GM21381 (cell line): Measurements from ENCODE around the gene CLEC18B.
"Not testable (repeated sequence)": the region's sequence is repeated elsewhere in the genome, so short reads cannot be mapped to it uniquely, and the experiment has no call there.

Experiments used
- ATAC-seq: cut with Tn5 transposase; IDR thresholded peaks from one replicate; pipeline ENCODE4 v1.9.1; 2021; ENCODE audit warnings: mild to moderate bottlenecking, moderate library complexity; ENCODE audit not compliant: unreplicated experiment

The CLEC18B gene

GRCh38 chr16:74446866-74447265, 25.6 kb upstream of the CLEC18B start:
- ATAC-seq = no peak

DNA sequence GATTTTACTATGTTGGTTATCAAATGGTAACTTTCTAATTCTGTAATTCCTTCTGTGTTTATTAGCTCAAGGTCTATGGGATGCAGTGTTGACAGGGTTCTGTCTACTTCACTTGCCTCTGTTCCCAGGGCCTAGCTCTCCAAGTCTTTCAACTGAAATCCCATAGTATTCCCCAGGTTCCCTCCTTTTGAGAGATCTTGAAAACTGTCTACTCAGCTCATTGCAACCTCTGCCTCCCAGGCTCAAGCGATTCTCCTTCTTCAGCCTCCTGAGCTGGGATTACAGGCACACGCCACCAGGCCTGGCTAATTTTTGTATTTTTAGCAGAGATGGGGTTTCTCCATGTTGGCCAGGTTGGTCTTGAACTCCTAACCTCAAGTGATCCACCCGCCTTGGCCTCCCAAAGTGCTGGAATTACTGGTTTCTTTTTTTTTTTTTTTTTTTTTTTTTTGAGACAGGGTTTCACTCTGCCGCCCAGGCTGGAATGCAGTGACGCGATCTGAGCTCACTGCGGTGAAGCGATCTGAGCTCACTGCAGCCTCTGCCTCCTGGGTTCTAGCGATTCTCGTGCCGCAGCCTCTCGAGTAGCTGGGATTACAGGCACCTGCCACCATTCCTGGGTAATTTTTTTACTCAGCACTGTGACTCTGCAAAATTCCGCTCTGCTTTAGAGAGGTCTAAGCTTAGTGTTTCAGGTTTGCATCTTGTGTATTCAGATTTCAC, 22.5 kb upstream of the CLEC18B start:
- not testable (repeated sequence) for ATAC-seq

- no peak for ATAC-seq
Observed at GRCh38 chr16:74439685-74440084, 18.4 kb upstream of the CLEC18B start.

DNA sequence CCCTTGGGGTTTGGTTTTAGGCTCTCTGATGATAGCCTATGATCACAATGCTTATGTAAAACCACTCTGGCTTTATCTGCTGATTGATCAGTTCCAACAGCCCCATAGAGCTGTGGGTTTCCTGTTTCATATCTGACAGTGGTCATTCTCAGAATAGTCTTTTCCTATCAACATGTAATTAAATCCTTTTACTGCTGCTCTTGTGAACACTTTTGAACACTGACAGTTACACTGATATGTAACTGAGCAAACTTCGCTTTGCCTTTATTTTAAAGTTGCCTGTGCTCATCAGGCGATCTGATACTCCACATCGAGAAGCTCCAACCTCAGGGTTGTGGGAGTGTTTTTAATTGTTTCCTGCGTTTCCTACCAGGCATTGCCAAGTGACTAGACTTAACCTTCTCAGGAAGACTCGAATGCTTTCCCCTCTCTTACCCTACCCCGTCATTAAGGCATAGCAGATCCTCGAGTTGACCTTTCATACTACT, 17.3 kb upstream of the CLEC18B start:
- no peak for ATAC-seq

- no peak for ATAC-seq
Observed at GRCh38 chr16:74431516-74431915, 10.2 kb upstream of the CLEC18B start.

DNA sequence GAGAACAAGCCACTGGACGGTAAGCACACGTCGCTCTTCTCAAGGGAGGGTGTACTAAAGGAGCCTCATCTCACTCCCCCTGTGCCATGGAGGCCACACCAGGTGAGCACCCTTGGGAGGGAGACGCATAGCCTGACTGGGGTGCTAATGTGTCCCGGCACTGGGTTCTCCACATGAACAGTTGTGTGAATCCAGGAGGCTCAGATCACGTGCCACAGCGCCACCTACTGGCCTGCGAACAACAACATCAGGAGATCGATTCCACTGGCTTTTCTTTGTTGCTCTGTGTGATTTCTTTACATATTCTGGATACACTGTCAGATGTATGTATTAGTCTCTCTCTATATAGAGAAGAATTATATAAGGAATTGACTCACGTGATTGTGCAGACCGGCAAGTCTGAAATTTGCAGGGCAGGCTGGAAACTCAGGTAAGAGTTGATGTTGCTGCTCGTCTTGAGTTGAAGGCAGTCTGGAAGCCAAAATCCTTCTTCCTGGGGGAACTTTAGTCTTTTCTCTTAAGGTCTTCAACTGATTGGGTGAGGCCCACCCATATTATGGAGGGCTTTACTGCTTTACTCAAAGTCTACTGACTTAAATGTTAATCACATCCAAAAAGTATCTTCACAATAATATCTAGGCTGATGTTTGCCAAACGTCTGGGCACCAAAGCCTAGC, 8.9 kb upstream of the CLEC18B start:
- ATAC-seq = peak; percentile 72

- ATAC-seq = not testable (repeated sequence)
Observed at GRCh38 chr16:74428493-74428892, 7.2 kb upstream of the CLEC18B start.

GRCh38 chr16:74425751-74426150, 4.5 kb upstream of the CLEC18B start:
- ATAC-seq = not testable (repeated sequence)

DNA sequence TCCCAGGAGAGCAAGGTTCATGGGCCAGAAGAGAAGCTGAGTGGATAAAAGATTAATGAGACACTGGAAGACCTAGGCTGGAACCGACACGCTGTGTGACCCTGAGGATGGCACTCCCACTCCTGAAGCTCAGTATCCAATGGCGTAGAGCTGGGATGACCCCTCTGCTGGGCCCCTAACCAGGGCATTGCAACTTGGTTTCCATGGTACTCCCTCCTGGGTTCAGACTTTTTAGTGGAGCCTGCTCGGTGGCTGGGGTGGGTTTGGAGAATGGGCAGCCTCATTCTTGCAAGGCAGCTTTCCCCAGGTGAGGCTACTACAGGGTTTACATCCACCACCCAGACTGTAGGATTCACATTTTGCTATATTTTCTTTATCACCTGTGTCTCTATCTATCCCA, 2.4 kb upstream of the CLEC18B start:
- not testable (repeated sequence) for ATAC-seq

GRCh38 chr16:74422086-74422485, 808 bp upstream of the CLEC18B start:
- ATAC-seq = not testable (repeated sequence)

DNA sequence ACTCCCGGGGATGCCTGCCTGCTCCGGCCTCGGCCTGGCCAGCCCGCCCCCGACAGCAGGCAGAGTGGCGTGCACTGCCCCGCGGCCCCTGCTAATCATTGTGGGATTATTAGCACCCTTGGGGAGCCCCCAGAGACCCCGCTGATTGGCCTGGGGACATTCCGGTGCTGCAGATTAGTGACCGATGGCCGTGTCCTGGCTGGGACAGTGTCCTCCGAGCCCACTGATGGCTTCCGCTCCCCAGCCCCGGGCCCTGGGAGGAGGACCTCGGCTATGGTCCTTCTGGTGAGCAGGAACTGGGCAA, 156 bp upstream of the CLEC18B start:
- not testable (repeated sequence) for ATAC-seq

DNA sequence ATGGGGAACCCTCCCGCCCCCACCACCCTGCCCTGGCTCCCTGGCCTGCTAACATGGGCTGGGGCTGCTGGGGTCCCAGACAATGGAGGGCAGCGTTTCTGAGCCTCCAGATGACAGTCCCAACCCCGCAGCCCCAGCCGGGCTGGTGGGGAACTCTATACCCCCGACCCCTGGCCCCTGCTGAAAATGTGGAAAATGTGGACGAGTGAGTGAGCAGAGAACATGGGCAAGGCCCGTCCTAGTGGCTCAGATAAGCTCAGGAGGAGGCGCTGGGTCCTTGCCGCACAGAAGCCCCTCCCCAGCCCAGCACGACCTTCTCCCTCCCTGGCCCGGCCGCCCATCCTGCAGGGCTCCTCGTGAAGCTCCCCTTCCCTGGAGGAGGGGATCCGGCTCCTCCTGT, 1.5 kb downstream of the CLEC18B start:
- not testable (repeated sequence) for ATAC-seq

- ATAC-seq = not testable (repeated sequence)
Observed at GRCh38 chr16:74417897-74418296, 3.4 kb downstream of the CLEC18B start.

DNA sequence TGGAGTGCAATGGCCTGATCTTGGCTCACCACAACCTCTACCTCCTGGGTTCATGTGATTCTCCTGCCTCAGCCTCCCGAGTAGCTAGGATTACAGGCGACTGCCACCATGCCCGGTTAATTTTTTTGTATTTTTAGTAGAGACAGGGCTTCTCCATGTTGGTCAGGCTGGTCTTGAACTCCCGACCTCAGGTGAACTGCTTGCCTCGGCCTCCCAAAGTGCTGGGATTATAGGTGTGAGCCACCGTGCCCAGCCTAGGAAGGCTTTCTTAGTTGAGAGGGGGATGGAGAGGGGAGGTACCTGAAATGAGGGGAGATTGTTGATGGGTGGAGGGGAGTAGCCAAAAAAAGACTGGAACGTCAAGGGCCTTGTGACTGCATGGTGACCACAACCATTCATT, 7.4 kb downstream of the CLEC18B start:
- not testable (repeated sequence) for ATAC-seq

- not testable (repeated sequence) for ATAC-seq
Observed at GRCh38 chr16:74413485-74413884, 7.8 kb downstream of the CLEC18B start.

GRCh38 chr16:74412775-74413390, 8.4 kb downstream of the CLEC18B start:
- ATAC-seq = not testable (repeated sequence)

- not testable (repeated sequence) for ATAC-seq
Observed at GRCh38 chr16:74412138-74412774, 9.0 kb downstream of the CLEC18B start.

GRCh38 chr16:74410981-74411380, 10.3 kb downstream of the CLEC18B start:
- ATAC-seq = not testable (repeated sequence)

DNA sequence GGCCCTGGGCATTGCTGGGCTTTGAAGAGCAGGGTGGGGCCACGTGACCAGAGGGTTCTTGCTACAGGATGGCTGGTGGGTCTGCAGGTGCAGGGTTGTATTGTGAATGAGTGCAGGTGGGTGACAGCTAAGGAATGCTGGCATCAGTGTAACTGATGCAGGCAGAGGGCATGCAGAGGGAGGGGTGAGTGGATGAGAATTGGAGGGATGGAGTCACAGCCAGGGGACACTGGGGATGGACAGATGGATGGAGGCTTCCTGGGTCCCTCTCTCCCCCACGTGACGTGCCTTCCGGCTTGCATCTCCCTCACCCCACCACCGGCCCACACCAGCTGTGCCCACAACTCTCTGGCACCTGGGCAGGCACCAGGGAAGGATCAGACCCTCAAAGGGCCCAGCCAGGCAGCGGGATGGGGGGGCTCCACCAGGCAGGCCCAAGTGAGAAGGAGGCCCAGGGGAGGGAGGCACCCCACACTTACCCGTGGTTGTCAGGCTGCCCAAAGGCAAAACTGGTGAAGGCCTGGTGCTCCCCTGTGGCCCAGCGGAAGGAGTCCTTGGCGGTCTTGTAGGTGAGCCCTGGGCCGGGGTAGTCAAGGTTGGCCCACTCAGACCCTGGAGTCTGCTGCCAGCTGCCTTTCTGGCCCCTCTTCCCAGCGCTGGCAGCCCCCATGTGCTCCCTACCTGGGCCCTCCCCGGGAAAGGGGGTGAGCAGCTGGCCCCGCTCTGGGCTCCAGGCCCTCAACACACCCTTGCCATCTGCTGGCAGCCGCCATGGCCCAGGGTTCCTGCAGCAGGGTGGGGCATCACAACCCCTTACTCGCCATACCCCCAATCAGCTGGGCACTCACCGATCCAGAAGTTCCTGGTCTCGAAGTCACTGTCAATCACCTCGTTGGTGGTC, 11.0 kb downstream of the CLEC18B start:
- ATAC-seq = not testable (repeated sequence)
